Endothelial cell of umbilical vein (primary cell): ENCODE measurements around the gene PAX5.

Experiments used
- CTCF ChIP-seq, 2 donors: IDR thresholded peaks; 1 replicate in 1 of 2; 2 replicates in 1 of 2; pipeline ENCODE4 v1.5.1; 2011; ENCODE audit warnings: low read length in 2 of 2, mild to moderate bottlenecking in 2 of 2, moderate library complexity in 2 of 2, control low read depth in 1 of 2, inconsistent platforms in 1 of 2, low read depth in 1 of 2; ENCODE audit not compliant: insufficient read depth in 1 of 2; ENCODE audit errors: extremely low read depth in 1 of 2
- EZH2 ChIP-seq: IDR thresholded peaks from 2 replicates; pipeline ENCODE4 v1.6.1; 2012; ENCODE audit warnings: borderline replicate concordance, low read depth, mild to moderate bottlenecking, moderate library complexity, low read length, inconsistent platforms; ENCODE audit not compliant: severe bottlenecking
- FOS ChIP-seq: IDR thresholded peaks from 2 replicates; pipeline ENCODE4 v1.6.1; 2011; ENCODE audit warnings: mild to moderate bottlenecking, low read length, moderate library complexity, borderline replicate concordance; ENCODE audit not compliant: insufficient read depth
- GATA2 ChIP-seq: IDR thresholded peaks from 2 replicates; pipeline ENCODE4 v1.7.0; 2011; ENCODE audit warnings: low read depth, mild to moderate bottlenecking, moderate library complexity, mixed read lengths, low read length; ENCODE audit not compliant: insufficient read length, insufficient read depth
- JUN ChIP-seq: IDR thresholded peaks from 2 replicates; pipeline ENCODE4 v1.6.1; 2011; ENCODE audit warnings: borderline replicate concordance, low read depth; ENCODE audit not compliant: insufficient read length, insufficient read depth
- MYC ChIP-seq: IDR thresholded peaks from one replicate; pipeline ENCODE4 v1.6.1; 2011; ENCODE audit warnings: mild to moderate bottlenecking, low read depth, low read length
- POLR2A ChIP-seq: IDR thresholded peaks from 2 replicates; pipeline ENCODE4 v1.6.1; 2012; ENCODE audit warnings: low read depth, mild to moderate bottlenecking, control low read depth, low read length
- POLR2AphosphoS5 ChIP-seq: IDR thresholded peaks from 2 replicates; pipeline ENCODE4 v1.6.1; 2012; ENCODE audit warnings: low read depth, mild to moderate bottlenecking, control low read depth, low read length, moderate library complexity; ENCODE audit not compliant: insufficient read depth
- TF ChIP-seq, protein P1 (sequence below): IDR thresholded peaks from 2 replicates; pipeline ENCODE4 v1.6.1; 2011; ENCODE audit not compliant: insufficient read depth, insufficient read length

DNA sequence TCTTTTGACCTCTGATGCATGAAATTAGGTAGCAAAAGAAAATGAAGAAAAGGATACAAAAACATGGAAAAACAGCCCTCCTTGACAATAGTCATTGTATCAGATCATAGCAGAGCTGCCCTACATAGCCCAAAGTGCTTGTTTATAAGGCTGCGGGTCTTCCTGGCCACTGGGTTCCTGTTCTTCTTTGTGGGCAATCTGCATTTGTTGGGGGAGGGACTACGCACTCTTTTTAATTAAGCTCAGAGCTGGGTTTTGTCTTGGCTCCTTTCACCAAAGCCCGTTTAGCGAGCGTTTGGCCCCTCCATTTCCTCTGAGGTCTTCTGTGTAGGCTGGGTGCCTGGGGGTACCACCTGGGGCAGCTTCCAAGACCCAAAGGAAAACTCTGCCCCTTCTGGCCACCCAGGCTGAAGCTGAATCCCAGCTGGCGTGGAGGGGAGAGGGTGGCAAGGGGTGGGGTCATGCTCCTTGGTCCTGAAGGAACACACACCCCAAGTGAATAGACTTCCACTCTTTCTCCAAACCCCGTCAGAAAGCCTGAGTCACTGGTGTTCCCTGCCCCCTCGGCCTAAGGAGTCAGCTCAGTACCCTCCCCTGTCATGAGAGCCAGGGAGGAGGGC, 6.5 kb upstream of the PAX5 start:
- TF ChIP-seq CTCF (IDR thresholded peaks at IDR 0.05; ENCODE audit: extremely low read depth in 1 of 2, insufficient read depth in 1 of 2, low read depth in 1 of 2, low read length in 2 of 2) = no peak
- TF ChIP-seq, protein P1, sequence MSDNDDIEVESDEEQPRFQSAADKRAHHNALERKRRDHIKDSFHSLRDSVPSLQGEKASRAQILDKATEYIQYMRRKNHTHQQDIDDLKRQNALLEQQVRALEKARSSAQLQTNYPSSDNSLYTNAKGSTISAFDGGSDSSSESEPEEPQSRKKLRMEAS = no peak
- no peak for TF ChIP-seq POLR2A
- TF ChIP-seq POLR2AphosphoS5 = no peak
- peak; percentile 61 for TF ChIP-seq EZH2
- TF ChIP-seq JUN = no peak
- TF ChIP-seq GATA2 = no peak
- TF ChIP-seq FOS = no peak
- no peak for TF ChIP-seq MYC
